ENCODE data around the gene NMRAL1. TPM values are rescaled to one million over a fixed set of nuclear protein-coding genes. Genes with fewer than 3 reads are reported as not detected.
A peak's percentile ranks its signal among the peaks of the same experiment; 100 is the strongest.

Gene NMRAL1
- total RNA-seq, 1 donor from 2014 or later: 55.6 TPM

DNA sequence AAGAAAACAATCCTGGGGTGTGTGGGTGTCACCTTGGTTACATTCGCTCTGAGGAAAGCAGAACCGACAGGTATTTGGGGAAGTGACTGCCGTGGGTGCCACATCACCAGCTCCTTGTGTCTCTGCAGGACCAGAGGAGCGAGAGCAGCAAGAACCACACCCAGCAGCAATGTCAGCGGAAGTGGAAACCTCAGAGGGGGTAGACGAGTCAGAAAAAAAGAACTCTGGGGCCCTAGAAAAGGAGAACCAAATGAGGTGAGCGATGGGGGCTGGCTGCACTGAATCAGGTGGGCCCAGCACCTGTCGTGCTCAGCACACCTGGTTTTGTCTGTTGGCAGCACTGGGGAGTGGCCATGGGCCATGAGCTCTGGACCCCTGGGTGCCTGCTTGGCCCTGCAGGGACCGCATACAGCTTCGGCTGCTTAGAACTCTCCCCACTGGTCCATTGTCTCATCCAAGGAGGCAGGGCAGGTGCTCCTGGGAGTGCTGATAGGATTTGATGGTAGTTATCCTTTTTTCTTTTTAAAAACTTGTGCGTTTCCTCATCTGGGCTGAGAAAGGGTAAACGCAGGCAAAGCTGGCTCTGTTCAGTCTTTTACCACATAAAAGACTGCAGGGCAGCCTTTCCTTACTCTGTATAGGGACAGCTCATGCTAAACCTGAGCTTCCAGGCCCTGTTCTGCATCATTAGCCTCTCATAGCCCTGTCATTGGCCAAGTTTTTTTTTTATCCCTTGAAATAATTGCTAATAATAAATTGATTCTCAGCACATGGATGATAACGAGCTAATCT lies 31.1 kb upstream of the NMRAL1 start:
- no peak for DNase-seq (ENCODE audit: low read depth in 2 of 2)

DNA sequence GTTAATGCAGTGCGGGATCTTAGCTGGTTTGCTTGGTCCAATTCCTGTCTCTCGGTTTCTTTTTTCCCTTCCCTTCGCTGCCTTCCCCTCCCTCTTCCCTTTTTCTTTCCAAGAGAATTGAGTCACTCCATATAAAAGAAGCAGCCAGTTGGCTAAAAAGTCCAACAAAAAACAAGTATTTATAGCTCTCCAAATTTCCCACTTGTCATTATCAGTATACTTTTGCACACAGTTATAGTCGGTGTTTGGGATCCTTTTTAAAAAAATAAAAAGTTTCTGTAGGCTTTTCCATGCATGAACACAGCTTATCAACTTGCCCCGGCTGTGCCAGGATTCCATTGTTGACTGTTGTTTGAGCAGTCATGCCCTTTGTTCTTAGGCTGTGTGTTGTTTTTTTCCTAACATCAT lies 26.6 kb upstream of the NMRAL1 start:
- DNase-seq (ENCODE audit: low read depth in 2 of 2): peak; percentile 42 to 91

DNA sequence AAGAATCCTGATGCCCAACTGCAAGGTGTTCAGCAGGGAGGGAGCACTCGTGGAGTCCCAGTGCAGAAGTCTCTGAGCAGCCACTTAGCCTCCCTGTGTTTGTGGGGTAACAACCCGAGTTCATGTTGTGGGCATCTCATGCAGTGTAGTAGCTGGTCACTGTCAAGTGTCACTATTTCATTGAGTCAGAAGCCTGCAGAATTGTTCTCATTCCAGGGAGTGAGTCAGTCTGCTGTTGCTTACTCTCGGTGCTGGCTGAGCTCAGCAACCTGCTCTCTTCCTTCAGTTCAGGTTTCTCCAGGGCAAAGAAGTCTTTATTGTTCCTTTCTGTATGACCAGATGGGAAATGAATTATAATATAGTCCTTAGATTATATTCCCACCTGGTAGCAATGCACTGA lies 25.8 kb upstream of the NMRAL1 start:
- DNase-seq (ENCODE audit: low read depth in 2 of 2): peak; percentile 52 to 79

DNA sequence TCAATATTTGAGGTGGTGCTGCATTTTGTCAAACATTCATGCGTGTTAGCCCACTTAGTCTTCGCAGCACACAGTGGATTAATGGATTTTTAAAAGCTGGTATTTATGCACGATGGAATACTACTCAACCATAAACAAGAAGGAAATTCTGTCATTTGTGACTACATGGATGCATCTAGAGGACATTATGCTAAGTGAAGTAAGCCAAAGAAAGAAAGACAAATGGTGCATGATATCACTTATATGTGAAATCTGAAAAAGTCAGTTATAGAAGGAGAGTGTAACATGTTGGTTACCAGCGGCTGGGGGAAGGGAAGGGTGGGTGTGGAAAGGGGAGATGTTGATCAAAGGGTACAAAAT lies 24.8 kb upstream of the NMRAL1 start:
- no peak for DNase-seq (ENCODE audit: low read depth in 2 of 2)

DNA sequence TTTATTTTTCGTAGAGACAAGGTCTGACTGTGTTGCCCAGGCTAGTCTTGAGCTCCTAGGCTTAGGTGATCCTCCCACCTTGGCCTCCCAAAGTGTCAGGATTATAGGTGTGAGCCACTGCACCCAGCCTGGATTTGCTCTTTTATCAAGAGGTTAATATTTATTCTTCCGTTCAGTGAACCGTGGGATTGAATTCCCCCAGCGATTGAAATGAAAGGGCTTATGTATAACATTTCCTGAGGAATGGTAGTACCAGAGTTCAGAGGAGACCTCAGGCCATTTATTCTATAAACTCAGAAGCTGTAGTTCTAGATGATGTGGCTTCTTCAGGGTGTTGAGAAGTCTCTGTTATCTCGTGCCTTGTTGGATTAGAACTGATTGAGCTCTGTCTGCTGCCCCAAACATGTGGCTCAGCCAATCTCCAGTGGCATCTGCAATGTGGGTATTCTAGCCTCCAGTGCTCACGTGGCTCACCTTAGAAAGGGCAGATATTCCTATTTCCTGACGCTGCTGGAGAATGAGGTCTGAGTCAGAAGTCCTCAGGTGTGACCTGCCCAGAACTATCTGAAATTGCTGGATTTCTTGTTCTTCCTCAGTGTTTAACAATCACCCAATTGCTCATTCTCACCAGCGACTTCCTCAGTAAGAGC lies 24.2 kb upstream of the NMRAL1 start:
- no peak for DNase-seq (ENCODE audit: low read depth in 2 of 2)

DNA sequence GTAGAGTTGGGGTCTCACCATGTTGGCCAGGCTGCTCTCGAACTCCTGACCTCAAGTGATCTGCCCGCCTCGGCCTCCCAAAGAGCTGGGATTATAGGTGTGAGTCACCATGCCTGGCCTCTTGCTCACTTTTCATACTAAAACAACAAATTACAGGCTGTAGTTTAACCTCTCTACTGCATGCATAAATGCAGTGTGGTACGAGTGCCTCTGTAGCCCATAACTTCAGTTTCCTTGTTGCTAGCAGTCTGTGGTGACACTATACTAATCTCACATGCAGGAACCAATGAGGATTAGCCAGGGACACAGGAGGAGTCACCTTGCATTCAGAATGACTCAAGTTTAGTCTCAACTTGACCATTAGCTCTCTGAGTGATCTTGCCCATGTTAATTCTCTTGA lies 21.9 kb upstream of the NMRAL1 start:
- peak in 1 of 2 donors; percentile 27 for DNase-seq (ENCODE audit: low read depth in 2 of 2)

DNA sequence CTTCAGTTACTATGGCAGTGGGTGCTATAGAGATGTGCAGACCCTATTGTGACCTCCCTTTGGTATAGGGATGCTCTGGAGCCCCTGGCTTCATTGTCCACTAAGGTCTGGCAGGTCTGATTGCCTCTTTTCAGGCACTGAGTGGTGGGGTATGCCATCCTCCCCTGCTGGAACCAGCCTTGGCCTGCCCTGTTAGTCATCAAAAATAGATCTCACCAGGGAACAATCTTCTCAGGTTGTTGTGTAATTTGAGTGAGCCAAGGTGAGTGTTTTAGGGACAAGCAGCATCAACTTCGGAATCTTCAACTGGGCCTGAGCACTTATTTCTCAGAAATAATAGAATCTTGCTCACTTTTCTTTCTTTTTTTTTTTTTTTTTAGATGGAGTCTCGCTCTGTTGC lies 21.3 kb upstream of the NMRAL1 start:
- no peak for DNase-seq (ENCODE audit: low read depth in 2 of 2)

DNA sequence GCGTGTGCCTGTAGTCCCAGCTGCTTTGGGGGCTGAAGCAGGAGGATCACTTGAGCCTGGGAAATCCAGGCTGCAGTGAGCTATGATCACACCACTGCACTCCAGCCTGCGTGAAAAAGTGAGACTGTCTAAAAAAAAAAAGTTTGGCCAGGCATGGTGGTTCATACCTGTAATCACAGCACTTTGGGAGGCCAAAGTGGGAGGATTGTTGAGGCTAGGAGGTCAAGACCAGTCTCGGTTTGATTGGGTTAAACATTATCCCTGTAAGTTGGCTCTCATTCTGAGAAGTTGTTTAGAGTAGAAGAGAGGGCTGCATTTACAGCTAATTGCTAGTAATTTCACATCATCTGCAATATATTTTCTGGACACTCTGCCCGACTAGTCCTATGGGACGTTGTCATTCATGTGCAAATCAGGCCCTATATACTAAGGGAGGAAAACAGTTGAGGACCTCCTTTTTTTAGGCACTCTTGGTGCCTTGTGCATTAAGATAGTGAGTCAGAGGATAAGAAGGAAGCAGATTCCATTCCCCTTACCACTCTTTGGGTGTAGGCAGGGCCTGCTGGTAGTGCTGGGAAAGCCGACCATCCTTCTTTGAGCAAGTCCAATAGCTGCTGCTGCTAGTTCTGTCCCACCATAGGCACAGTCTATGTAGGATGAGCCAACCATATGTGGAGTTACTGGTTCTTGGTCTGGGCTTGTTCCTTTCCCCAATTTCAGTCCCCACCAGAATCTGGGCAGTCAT lies 20.5 kb upstream of the NMRAL1 start:
- peak in 1 of 2 donors; percentile 53 for DNase-seq (ENCODE audit: low read depth in 2 of 2)

DNA sequence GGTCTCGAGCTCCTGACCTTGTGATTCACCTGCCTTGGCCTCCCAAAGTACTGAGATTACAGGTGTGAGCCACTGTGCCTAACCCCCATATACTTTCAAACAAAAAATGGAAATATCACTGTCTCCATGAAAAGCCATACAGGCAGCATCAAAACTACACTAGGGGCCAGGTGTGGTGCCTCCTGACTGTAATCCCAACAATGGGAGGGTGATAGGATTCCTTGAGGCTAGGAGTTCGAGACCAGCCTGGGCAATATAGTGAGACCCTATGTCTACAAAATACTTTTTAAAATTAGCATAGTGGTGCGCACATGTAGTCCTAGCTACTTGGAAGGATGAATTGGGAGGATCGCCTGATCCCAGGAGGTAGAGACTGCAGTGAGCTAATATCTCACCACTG lies 17.5 kb upstream of the NMRAL1 start:
- no peak for DNase-seq (ENCODE audit: low read depth in 2 of 2)

DNA sequence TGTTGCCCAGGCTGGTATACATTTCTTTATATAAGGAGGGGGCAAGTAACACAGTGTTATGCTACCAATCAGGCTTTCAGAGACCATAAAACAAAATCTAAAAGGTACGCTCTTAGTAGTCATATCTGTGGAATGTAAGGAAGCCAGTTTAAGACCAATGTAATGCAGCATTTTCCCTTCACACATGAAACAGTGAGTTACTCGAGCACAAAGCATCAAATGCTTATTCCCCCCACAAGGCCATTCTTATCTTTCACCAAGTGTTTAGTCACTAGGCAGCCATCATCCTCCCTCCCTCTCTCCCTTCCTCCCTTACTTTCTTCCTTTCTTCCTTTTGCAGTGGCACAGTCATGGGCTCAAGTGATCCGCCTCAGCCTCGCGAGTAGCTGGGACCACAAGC lies 14.6 kb upstream of the NMRAL1 start:
- no peak for DNase-seq (ENCODE audit: low read depth in 2 of 2)

DNA sequence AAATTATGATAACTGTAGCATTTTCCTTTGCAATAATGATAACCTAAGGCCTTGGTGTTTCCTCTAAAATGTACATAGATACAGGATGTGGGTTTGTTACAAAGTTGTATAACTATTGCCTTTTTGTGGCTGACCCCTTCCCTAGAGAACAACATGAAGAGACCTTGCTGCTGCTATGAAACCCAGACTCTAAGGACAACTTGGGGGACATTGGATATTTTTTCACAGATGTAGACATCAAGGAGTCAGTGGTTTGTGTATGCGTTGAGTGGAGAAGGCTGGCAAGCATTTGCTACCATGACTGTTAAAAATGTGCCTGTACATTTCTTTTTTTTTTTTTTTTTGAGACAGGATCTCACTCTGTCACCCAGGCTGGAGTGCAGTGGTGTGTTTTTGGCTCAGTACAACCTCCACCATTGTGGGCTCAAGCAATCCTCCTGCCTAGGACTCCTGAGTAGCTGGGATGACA lies 14.1 kb upstream of the NMRAL1 start:
- DNase-seq (ENCODE audit: low read depth in 2 of 2): peak in 1 of 2 donors; percentile 26

DNA sequence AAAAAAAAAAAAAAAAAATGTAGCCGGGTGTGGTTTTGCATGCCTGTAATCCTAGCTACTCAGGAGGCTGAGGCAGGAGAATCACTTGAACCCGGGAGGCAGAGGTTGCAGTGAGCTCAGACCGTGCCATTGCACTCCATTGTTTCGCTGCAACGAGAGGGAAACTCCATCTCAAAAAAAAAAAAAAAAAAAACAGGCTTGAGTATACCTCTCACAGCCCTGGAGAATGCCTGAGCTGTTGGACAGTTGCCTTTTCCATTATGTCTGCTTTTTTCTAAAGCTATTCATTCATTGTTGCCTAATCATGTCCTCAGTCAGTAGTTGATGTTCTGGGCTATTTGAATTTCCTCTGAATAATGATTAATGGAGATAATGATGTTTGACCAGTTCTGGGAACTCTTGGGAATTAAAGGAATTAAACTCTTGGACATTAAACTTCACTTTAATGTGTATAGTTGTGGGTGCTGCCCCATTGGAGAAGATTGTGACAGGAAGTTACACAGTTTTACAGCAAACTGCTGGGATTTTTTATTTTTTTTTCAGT lies 13.6 kb upstream of the NMRAL1 start:
- peak; percentile 43 to 59 for DNase-seq (ENCODE audit: low read depth in 2 of 2)

DNA sequence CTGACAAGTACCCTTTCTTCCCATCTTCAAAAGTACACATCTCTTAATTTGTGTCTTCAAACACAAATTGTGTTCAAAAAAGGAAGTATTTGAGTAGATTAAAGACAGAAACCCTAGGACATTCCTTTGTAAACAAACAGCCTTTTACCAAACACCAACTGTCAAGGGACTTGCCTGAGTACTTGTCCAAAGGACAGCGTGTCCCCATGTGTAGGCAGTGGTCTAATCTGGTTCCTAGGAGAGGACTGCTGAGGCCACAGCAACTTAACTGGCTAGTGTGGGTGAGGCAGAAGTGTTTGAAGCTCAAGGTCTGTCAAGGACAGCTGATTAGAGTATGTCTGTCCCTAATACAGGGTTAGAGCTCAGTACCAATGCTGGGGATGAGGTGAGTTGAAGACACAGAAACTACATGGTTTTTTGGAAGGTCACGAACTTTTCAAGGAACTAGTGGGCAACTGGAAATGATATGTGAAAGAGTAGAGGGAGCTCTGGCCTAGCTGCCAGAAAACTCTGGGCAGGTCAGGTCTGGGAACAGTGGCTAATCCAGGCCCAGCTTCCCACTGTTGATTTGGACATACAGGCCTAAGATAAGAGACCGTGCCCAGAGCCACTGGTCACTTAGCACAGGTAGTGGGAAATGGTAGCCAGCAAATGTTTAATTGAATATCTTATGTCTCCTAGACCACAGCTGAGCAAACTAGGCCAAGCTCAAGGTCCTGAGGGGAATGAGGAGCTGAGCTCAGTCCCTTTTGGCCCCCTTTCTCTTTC lies 11.9 kb upstream of the NMRAL1 start:
- DNase-seq (ENCODE audit: low read depth in 2 of 2): no peak

DNA sequence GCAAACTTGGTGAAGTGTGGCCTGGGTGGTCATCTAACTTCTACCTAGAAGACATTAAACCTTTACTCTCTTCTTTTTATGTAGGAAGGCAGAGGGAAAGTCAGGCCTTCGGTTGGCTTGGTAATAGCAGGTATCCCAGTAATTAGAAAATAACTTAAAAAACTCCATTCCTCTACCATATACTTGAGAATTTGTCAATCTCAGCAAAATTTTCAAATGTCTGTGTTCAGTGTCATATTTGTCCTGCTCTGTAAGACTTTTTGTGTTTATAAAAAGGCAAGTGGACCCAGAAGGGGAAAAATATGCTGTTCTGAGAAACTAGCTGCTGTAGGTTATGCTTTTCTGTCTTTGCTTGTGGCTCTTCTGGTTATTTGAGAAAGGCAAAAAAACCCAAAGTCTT lies 7.5 kb upstream of the NMRAL1 start:
- DNase-seq (ENCODE audit: low read depth in 2 of 2): no peak

DNA sequence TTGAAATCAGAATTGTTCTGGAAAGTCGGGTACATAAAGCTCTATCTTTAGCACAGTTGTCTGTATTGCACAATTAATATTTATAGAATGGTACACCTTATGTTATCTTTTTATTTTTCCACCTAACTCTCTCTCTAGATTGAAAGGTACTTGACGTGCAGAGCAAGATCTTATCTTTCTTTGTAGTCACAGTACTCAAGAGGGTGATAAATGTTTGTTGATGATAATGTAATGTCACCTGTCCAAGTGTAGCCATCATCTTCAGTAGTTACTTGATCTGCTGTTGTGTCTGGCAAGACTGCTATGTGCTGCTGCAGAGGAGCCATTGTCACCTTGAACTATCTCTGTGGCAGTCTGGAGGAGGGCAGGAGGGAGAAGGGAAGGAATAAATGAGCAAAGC lies 7.1 kb upstream of the NMRAL1 start:
- no peak for DNase-seq (ENCODE audit: low read depth in 2 of 2)

DNA sequence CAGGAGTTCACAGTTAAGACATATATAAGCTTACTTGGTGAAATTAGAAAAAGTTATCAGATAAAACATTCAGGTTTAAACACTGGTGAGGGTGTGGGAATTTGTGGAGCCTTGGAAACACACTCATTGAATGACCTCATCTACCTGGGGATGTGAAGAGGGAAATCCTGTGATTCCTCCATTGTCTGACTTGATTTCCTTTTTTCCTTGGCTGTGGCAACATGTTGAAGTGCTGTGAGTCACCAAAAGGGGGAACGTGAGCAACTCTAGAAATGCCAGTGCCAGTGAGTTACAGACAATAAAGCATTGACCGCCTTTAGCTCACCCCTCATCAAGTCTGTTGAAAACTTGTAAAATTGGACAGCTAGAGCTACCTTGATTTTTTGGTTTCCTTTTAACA lies 3.5 kb upstream of the NMRAL1 start:
- DNase-seq (ENCODE audit: low read depth in 2 of 2): peak; percentile 92 to 95

DNA sequence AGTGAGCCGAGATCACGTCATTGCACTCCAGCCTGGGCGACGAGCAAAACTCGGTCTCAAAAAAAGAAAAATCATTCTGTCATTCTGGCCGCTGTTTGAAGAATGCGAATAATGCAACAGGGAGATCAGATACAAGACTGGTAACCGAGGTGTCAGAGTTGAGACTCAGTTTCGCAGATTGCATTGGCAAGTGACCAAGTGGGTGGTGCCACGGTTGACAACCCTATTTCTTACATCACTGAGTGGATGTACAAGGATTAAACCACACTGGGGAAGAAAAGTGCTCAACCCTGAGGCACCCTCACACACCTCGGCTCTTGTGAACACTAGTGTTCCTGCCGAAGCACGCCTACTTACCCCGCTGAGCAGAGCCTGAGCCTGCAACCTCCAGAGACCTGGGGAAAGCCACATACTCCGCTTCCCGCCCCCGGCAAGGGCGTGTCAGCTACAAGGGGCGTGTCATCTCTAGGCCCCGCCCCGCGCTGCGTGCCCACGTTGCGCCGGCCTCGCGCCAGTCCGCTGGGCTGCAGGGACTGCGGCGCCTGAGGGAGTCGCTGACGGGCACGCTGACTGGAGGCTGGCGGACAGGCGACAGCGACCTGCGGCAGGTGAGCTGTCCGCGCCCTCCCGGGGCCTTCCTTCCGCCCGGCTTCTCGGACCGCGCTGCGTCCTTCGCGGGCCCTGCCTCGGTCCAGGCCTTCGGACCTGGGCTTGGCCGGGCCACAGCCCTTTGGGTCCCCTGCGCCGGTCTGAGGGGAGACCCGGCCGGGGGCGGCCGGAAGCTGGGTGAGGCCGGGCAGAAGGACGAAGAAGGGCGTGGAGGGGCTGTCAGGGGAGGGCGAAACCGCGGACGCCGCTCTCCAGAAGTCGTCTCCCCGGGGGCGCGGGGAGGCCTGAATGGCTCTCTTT lies 1.7 kb upstream of the NMRAL1 start, which contains the start of gene HMOX2:
TSS of gene HMOX2 (plus strand) at position 519 of the 909 bp plus-strand sequence. CDS start 29,127 bp downstream, outside the sequence.
- peak; percentile 94 to 97 for DNase-seq (ENCODE audit: low read depth in 2 of 2)

DNA sequence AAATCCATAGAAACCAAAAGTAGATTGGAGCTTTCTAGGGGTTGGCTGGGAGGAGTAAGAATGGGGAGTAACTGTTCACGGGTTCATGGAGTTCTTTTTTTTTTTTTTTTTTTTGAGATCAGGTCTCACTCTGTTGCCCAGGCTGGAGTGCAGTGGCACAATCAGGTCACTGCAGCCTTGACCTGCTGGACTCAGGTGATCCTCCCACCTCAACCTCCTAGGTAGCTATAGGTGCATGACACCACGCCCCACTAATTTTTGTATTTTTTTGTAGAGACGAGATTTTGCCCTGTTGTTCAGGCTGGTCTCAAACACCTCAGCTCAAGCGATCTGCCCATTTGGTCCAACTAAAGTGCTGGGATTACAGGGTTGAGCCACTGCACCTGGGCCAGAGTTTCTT lies 1.5 kb downstream of the NMRAL1 start:
- DNase-seq (ENCODE audit: low read depth in 2 of 2): no peak

DNA sequence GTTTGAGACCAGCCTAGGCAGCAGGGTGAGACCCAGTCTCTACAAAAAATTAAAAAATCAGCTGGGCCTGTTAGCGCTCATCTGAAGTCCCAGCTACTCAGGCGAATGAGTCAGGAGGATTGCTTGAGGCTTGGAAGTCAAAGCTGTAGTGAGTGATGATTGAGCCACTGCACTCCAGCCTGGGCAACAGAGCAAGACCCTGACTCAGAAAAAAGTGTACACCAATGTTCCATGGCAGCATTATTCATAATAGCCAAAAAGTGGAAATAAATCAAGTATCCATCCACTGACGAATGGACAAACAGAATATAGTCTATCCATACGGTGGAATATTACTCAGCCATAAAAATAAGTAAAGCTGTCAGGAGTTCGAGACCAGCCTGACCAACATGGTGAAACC lies 2.6 kb downstream of the NMRAL1 start:
- no peak for DNase-seq (ENCODE audit: low read depth in 2 of 2)

DNA sequence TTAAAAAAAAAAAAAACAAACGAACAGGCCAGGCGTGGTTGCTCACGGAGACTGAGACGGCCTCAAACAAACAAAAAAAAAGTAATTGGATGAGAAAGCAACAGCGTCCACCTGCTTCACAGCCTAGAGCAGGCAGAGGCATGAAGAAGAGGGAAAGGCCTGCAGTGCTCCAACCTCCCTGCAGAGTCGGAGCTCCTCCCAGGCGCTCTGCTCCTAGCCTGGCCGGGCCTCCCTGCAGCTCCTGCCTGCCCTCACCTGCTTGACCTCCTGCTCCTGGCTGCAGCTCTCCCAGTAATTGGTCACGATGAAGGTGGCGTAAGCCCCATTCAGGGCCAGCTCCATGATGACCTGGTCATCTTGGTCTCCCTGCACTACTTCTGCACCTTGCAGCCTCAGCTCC lies 5.5 kb downstream of the NMRAL1 start:
- no peak for DNase-seq (ENCODE audit: low read depth in 2 of 2)

Measured in lung microvascular endothelial cell (primary cell).